SK-N-SH (cell line): ENCODE data around the gene TSPYL2. TPM values are rescaled to one million over a fixed set of nuclear protein-coding genes. Genes with fewer than 3 reads are reported as not detected.

ENCODE experiments used
- CTCF ChIA-PET: fragments of 300-600, 350-600 bp; formaldehyde crosslinking; extraction: SDS; loops from one replicate; lab custom pipeline; 2021; lab: Yijun Ruan, JAX
- POLR2A ChIA-PET: fragments of 350-600 bp; sonication (Branson Sonifier 250); formaldehyde crosslinking; extraction: SDS; loops from one replicate; lab custom pipeline; 2020; ENCODE audit warnings: antibody characterized with exemption, inconsistent platforms; lab: Yijun Ruan, JAX
- DNase-seq: peaks from one replicate; pipeline ENCODE4 v3.0.0; 2012
- H2AFZ ChIP-seq: fragments of 200-600 bp; sonication (generic); 2 replicates; pipeline ENCODE4 v1.8.1; 2016; ENCODE audit warnings: antibody characterized with exemption, mild to moderate bottlenecking, low read depth
- H3F3A ChIP-seq: fragments of 200-600 bp; sonication (generic); replicated peaks from 2 replicates; pipeline ENCODE3; 2016; ENCODE audit warnings: antibody characterized with exemption, mild to moderate bottlenecking; ENCODE audit not compliant: insufficient read depth
- H3K27ac ChIP-seq, 2 experiments: fragments of 200-500 bp in 1 of 2; fragments of 200-600 bp in 1 of 2; sonication (Bioruptor generic) in 1 of 2; sonication (generic), shearing (Covaris generic) in 1 of 2; 2 replicates each; pipeline versions ENCODE4 v1.5.1 to v1.6.1; 2014 to 2016; ENCODE audit warnings: low read depth in 2 of 2, inconsistent platforms in 1 of 2, low read length in 1 of 2, mild to moderate bottlenecking in 1 of 2, mixed read lengths in 1 of 2
- H3K27me3 ChIP-seq: fragments of 200-600 bp; sonication (generic), shearing (Covaris generic); 2 replicates; pipeline ENCODE4 v1.6.1; 2016; ENCODE audit warnings: mixed run types; ENCODE audit not compliant: insufficient read depth
- H3K36me3 ChIP-seq, 2 experiments: fragments of 200-500 bp in 1 of 2; fragments of 200-600 bp in 1 of 2; sonication (Bioruptor generic) in 1 of 2; sonication (generic) in 1 of 2; replicated peaks in 1 of 2; 2 replicates each; pipeline versions ENCODE3 to v1.5.1; 2014 to 2016; ENCODE audit warnings: low read length in 1 of 2, mild to moderate bottlenecking in 1 of 2; ENCODE audit not compliant: insufficient read depth in 2 of 2, control insufficient read depth in 1 of 2
- H3K4me1 ChIP-seq, 2 experiments: fragments of 200-500 bp in 1 of 2; fragments of 200-600 bp in 1 of 2; sonication (Bioruptor generic) in 1 of 2; sonication (generic), shearing (Covaris generic) in 1 of 2; 2 replicates each; pipeline versions ENCODE4 v1.5.1 to v1.6.1; 2014 to 2016; ENCODE audit warnings: low read depth in 1 of 2, low read length in 1 of 2, mixed run types in 1 of 2; ENCODE audit not compliant: insufficient read depth in 2 of 2, control insufficient read depth in 1 of 2
- H3K4me2 ChIP-seq: fragments of 200-600 bp; sonication (generic), shearing (Covaris generic); 2 replicates; pipeline ENCODE4 v1.6.1; 2017; ENCODE audit warnings: mixed run types
- H3K4me3 ChIP-seq, 2 experiments: fragments of 200-500 bp in 1 of 2; fragments of 200-600 bp in 1 of 2; sonication (Bioruptor generic) in 1 of 2; sonication (generic), shearing (Covaris generic) in 1 of 2; 2 replicates each; pipeline versions ENCODE4 v1.5.1 to v1.8.1; 2014 to 2016; ENCODE audit warnings: low read depth in 2 of 2, inconsistent platforms in 1 of 2, low read length in 1 of 2, mild to moderate bottlenecking in 1 of 2, mixed read lengths in 1 of 2, moderate library complexity in 1 of 2
- H3K79me2 ChIP-seq: fragments of 200-600 bp; sonication (generic); 2 replicates; pipeline ENCODE4 v1.8.1; 2017; ENCODE audit warnings: mild to moderate bottlenecking; ENCODE audit not compliant: insufficient read depth
- H3K9ac ChIP-seq: fragments of 200-600 bp; sonication (generic); 2 replicates; pipeline ENCODE4 v1.6.1; 2017; ENCODE audit warnings: mixed run types
- H3K9me2 ChIP-seq: fragments of 200-600 bp; sonication (generic); 2 replicates; pipeline ENCODE4 v1.6.1; 2017; ENCODE audit warnings: mixed run types
- H3K9me3 ChIP-seq: fragments of 200-600 bp; sonication (generic); 2 replicates; pipeline ENCODE4 v1.6.1; 2017; ENCODE audit warnings: mixed run types, mild to moderate bottlenecking, moderate library complexity
- H4K20me1 ChIP-seq: fragments of 200-600 bp; sonication (generic); 2 replicates; pipeline ENCODE4 v1.6.1; 2017; ENCODE audit warnings: mild to moderate bottlenecking, mixed run types; ENCODE audit not compliant: insufficient read depth
- CHD2 ChIP-seq: fragments of 150-350 bp; IDR thresholded peaks from 2 replicates; pipeline ENCODE4 v1.6.1; 2018; ENCODE audit warnings: low read length; ENCODE audit not compliant: partially characterized antibody
- EP300 ChIP-seq, 2 experiments: IDR thresholded peaks; 2 replicates each; pipeline versions ENCODE4 v1.4.0 to v1.6.1; 2012; ENCODE audit warnings: borderline replicate concordance in 1 of 2, low read depth in 1 of 2, low read length in 1 of 2
- EZH2phosphoT487 ChIP-seq: fragments of 200-600 bp; sonication (generic); IDR thresholded peaks from 2 replicates; pipeline ENCODE4 v1.6.1; 2017; ENCODE audit warnings: low read depth, mixed run types, mild to moderate bottlenecking, antibody characterized with exemption, moderate library complexity, borderline replicate concordance
- FOXJ3 ChIP-seq: sonication (generic); formaldehyde crosslinking; IDR thresholded peaks from 2 replicates; pipeline ENCODE4 v1.5.1; 2020; ENCODE audit warnings: mild to moderate bottlenecking, missing genetic modification reagents
- GABPA ChIP-seq: IDR thresholded peaks from 2 replicates; pipeline ENCODE4 v1.4.0; 2012; ENCODE audit warnings: low read depth, mild to moderate bottlenecking
- GATA2 ChIP-seq: sonication (generic); formaldehyde crosslinking; IDR thresholded peaks from 2 replicates; pipeline ENCODE4 v1.5.0; 2020; ENCODE audit warnings: mild to moderate bottlenecking, missing genetic modification reagents
- JUND ChIP-seq: IDR thresholded peaks from 2 replicates; pipeline ENCODE4 v1.4.0; 2012
- MEF2A ChIP-seq: IDR thresholded peaks from 2 replicates; pipeline ENCODE4 v1.4.0; 2012; ENCODE audit warnings: low read depth, borderline replicate concordance
- MXI1 ChIP-seq: IDR thresholded peaks from 2 replicates; pipeline ENCODE4 v1.6.1; 2012; ENCODE audit warnings: mild to moderate bottlenecking, low read depth, low read length, improper control_type of control experiment
- NRF1 ChIP-seq: IDR thresholded peaks from 2 replicates; pipeline ENCODE4 v1.6.1; 2012; ENCODE audit warnings: low read depth, mild to moderate bottlenecking, low read length
- PBX3 ChIP-seq: IDR thresholded peaks from 2 replicates; pipeline ENCODE4; 2012
- POLR2AphosphoS5 ChIP-seq: IDR thresholded peaks from 2 replicates; pipeline ENCODE4 v1.6.1; 2012; ENCODE audit warnings: low read depth, low read length
- RAD21 ChIP-seq: IDR thresholded peaks from 2 replicates; pipeline ENCODE4 v1.6.1; 2012; ENCODE audit warnings: mild to moderate bottlenecking, low read length
- RCOR1 ChIP-seq: fragments of 150-350 bp; IDR thresholded peaks from 2 replicates; pipeline ENCODE4 v1.6.1; 2017; ENCODE audit warnings: antibody characterized with exemption, low read length
- RFX5 ChIP-seq: IDR thresholded peaks from 2 replicates; pipeline ENCODE4 v1.6.1; 2012; ENCODE audit warnings: mild to moderate bottlenecking, improper control_type of control experiment, low read length
- RXRA ChIP-seq: IDR thresholded peaks from 2 replicates; pipeline ENCODE4 v1.4.0; 2012; ENCODE audit warnings: low read depth, mild to moderate bottlenecking, borderline replicate concordance
- SIN3A ChIP-seq: IDR thresholded peaks from 2 replicates; pipeline ENCODE4 v1.6.1; 2012; ENCODE audit warnings: low read depth, mild to moderate bottlenecking, low read length, moderate library complexity, borderline replicate concordance
- TAF1 ChIP-seq: IDR thresholded peaks from 2 replicates; pipeline ENCODE4 v1.6.1; 2012; ENCODE audit warnings: low read depth, mild to moderate bottlenecking, low read length, moderate library complexity, borderline replicate concordance
- YY1 ChIP-seq: IDR thresholded peaks from 2 replicates; pipeline ENCODE4 v1.4.0; 2012; ENCODE audit warnings: low read depth, mild to moderate bottlenecking
- WGBS: methylation state at CpG from one replicate; pipeline ENCODE4 v1.1.6; 2017; ENCODE audit warnings: low lambda C conversion rate; 5-methylcytosine and 5-hydroxymethylcytosine counted together
- polyA plus RNA-seq, 3 experiments: library from polyadenylated mRNA; depleted of rRNA; stranded (reverse); fragments of >200 nt; gene quantifications; 2 replicates each; pipeline ENCODE4 v1.2.3, GENCODE V29; 2012
- TF ChIP-seq, protein P1 (sequence below): IDR thresholded peaks from 2 replicates; pipeline ENCODE4 v1.4.0; 2012; ENCODE audit warnings: low read depth

The TSPYL2 gene
- polyA plus RNA-seq, 1 of the 3 experiments (the other 2 are of a cell fraction) = 26.4 TPM

GRCh38 chrX:53084863-53085262 lies 2.7 kb downstream of the TSPYL2 start:
- ChIA-PET POLR2A (no interaction called here), CTCF (no interaction called here)
- peaks cover 8% of the 10 kb centered on the region; the same call in 1 of the 2 replicates for H3K79me2 ChIP-seq
- no peak overlapping the region for H3K4me3 ChIP-seq
- H3K9me3 ChIP-seq = no peaks in the 10 kb centered on the region
- 45% methylated on average over 9 of the region's 9 CpGs for WGBS
- H3K27me3 ChIP-seq = no peaks in the 10 kb centered on the region; the same call in 1 of the 2 replicates
- peaks cover 4 to 10% of the 10 kb centered on the region in 2 experiments for H3K36me3 ChIP-seq
- H3K4me2 ChIP-seq = no peak overlapping the region
- peaks cover 9% of the 10 kb centered on the region for H4K20me1 ChIP-seq
- no peak overlapping the region for H3K27ac ChIP-seq
- no peaks in the 10 kb centered on the region for H3K9me2 ChIP-seq
- peaks cover 20% of the 10 kb centered on the region for H3F3A ChIP-seq
- H3K4me1 ChIP-seq = peaks cover 4 to 17% of the 10 kb centered on the region in 2 experiments; a peak in 2 of 4 replicates
- DNase-seq = no peak
- H2AFZ ChIP-seq = no peak overlapping the region
- no peak overlapping the region for H3K9ac ChIP-seq
- TF ChIP-seq EP300 (IDR thresholded peaks at IDR 0.05; ENCODE audit: borderline replicate concordance in 1 of 2, low read depth in 1 of 2, low read length in 1 of 2) (no peak), JUND (no peak), RFX5 (no peak)

DNA sequence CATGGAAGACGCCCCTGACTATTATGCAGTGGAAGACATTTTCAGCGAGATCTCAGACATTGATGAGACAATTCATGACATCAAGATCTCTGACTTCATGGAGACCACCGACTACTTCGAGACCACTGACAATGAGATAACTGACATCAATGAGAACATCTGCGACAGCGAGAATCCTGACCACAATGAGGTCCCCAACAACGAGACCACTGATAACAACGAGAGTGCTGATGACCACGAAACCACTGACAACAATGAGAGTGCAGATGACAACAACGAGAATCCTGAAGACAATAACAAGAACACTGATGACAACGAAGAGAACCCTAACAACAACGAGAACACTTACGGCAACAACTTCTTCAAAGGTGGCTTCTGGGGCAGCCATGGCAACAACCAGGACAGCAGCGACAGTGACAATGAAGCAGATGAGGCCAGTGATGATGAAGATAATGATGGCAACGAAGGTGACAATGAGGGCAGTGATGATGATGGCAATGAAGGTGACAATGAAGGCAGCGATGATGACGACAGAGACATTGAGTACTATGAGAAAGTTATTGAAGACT lies 3.6 kb downstream of the TSPYL2 start:
- H3K27me3 ChIP-seq = no peaks in the 10 kb centered on the region; the same call in 1 of the 2 replicates
- ChIA-PET CTCF (no interaction called here), POLR2A (no interaction called here)
- peaks cover 14% of the 10 kb centered on the region for H3F3A ChIP-seq
- no peaks in the 10 kb centered on the region for H3K9me2 ChIP-seq
- no peak overlapping the region for H3K4me2 ChIP-seq
- H3K4me1 ChIP-seq = peaks cover 2 to 14% of the 10 kb centered on the region in 2 experiments; a peak in 2 of 4 replicates
- 68% methylated on average over 17 of the region's 17 CpGs for WGBS
- peaks cover 8% of the 10 kb centered on the region; the same call in 1 of the 2 replicates for H3K79me2 ChIP-seq
- H3K9ac ChIP-seq = no peak overlapping the region
- no peak for TF ChIP-seq MEF2A
- no peak for TF ChIP-seq GABPA
- no peak for TF ChIP-seq FOXJ3 (CRISPR knock-in tag)
- TF ChIP-seq POLR2AphosphoS5 = no peak
- TF ChIP-seq, protein P1, sequence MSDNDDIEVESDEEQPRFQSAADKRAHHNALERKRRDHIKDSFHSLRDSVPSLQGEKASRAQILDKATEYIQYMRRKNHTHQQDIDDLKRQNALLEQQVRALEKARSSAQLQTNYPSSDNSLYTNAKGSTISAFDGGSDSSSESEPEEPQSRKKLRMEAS = no peak
- no peak for TF ChIP-seq RAD21
- no peak for TF ChIP-seq TAF1
- no peak for TF ChIP-seq GATA2
- TF ChIP-seq EZH2phosphoT487 = no peak
- TF ChIP-seq RFX5 = no peak
- TF ChIP-seq RXRA = no peak
- TF ChIP-seq CHD2 = no peak
- TF ChIP-seq MXI1 = no peak
- no peak for TF ChIP-seq SIN3A
- TF ChIP-seq YY1 = no peak
- TF ChIP-seq NRF1 = no peak
- no peak for TF ChIP-seq RCOR1
- TF ChIP-seq EP300 (IDR thresholded peaks at IDR 0.05; ENCODE audit: borderline replicate concordance in 1 of 2, low read depth in 1 of 2, low read length in 1 of 2) = no peak
- TF ChIP-seq PBX3 = no peak
- no peak overlapping the region for H3K4me3 ChIP-seq
- H3K9me3 ChIP-seq = no peaks in the 10 kb centered on the region
- H3K27ac ChIP-seq = no peak overlapping the region
- no peak overlapping the region for H2AFZ ChIP-seq
- DNase-seq = no peak
- peaks cover 4 to 10% of the 10 kb centered on the region in 2 experiments for H3K36me3 ChIP-seq
- peaks cover 9% of the 10 kb centered on the region for H4K20me1 ChIP-seq
